HepG2 (cell line): ENCODE data around the gene CADM2. TPM values are rescaled to one million over a fixed set of nuclear protein-coding genes. Genes with fewer than 3 reads are reported as not detected.

ENCODE experiments used
- CHD2 ChIP-seq: IDR thresholded peaks from 2 replicates; pipeline ENCODE4 v1.6.1; 2011; ENCODE audit warnings: low read depth, low read length, improper control_type of control experiment
- FOSL1 ChIP-seq: sonication (generic); formaldehyde crosslinking; IDR thresholded peaks from 2 replicates; pipeline ENCODE4 v1.9.0; 2021; ENCODE audit warnings: missing genetic modification reagents, borderline replicate concordance
- FOXA3 ChIP-seq: IDR thresholded peaks from 2 replicates; pipeline ENCODE4 v1.6.1; 2016; ENCODE audit warnings: missing genetic modification reagents, missing compliant biosample characterization
- FOXM1 ChIP-seq: sonication (generic); formaldehyde crosslinking; IDR thresholded peaks from 2 replicates; pipeline ENCODE4 v1.5.0; 2020; ENCODE audit warnings: missing genetic modification reagents
- KLF12 ChIP-seq: sonication (generic); formaldehyde crosslinking; IDR thresholded peaks from 2 replicates; pipeline ENCODE4 v1.4.0; 2020; ENCODE audit warnings: missing genetic modification reagents, borderline replicate concordance
- PTBP1 ChIP-seq: fragments of 200-400 bp; formaldehyde crosslinking; IDR thresholded peaks from 2 replicates; pipeline ENCODE4 v1.6.1; 2018; ENCODE audit warnings: low read length, low read depth; ENCODE audit not compliant: poor library complexity, severe bottlenecking
- SOX13 ChIP-seq, 3 experiments: fragments of 450-650 bp in 1 of 3; sonication (generic) in 1 of 3; formaldehyde crosslinking in 1 of 3; IDR thresholded peaks in 2 of 3; conservative IDR thresholded peaks in 1 of 3; 2 replicates each; pipeline versions ENCODE4 v1.5.0 to v1.6.1; 2016 to 2020; ENCODE audit warnings: antibody characterized with exemption in 1 of 3, mild to moderate bottlenecking in 1 of 3, missing compliant biosample characterization in 1 of 3, missing genetic modification reagents in 1 of 3, moderate library complexity in 1 of 3
- polyA plus RNA-seq, 8 experiments: library from polyadenylated mRNA; depleted of rRNA in 3 of 8; stranded (reverse) in 7 of 8; unstranded in 1 of 8; fragments of >200 nt; fragmentation: Illumina TruSeq in 4 of 8; extraction: Trizol in 4 of 8; gene quantifications; 2 replicates each; pipeline versions ENCODE4 v1.2.1 to v1.2.3, GENCODE V29; 2011 to 2016; ENCODE audit warnings: low read depth in 4 of 8, missing spikeins in 1 of 8, mixed read lengths in 1 of 8; ENCODE audit not compliant: insufficient read depth in 1 of 8
- total RNA-seq, 5 experiments: library from RNA; depleted of rRNA; stranded (reverse); fragments of >200 nt; fragmentation: Illumina TruSeq; extraction: Trizol; gene quantifications; 2 replicates each; pipeline ENCODE4 v1.2.3, GENCODE V29; 2016; ENCODE audit warnings: low read depth in 1 of 5
- TF ChIP-seq, protein P1 (sequence below): sonication (generic); formaldehyde crosslinking; IDR thresholded peaks from 2 replicates; pipeline ENCODE4 v1.4.0; 2020; ENCODE audit warnings: mild to moderate bottlenecking, missing genetic modification reagents
- TF ChIP-seq, protein P2 (sequence below): sonication (generic); formaldehyde crosslinking; IDR thresholded peaks from 2 replicates; pipeline ENCODE4 v1.4.0; 2020; ENCODE audit warnings: mild to moderate bottlenecking, missing genetic modification reagents
- TF ChIP-seq, protein P3 (sequence below): sonication (generic); formaldehyde crosslinking; IDR thresholded peaks from 2 replicates; pipeline ENCODE4 v1.5.1; 2020; ENCODE audit warnings: missing genetic modification reagents, mild to moderate bottlenecking, borderline replicate concordance
- TF ChIP-seq, protein P4 (sequence below): sonication (generic); formaldehyde crosslinking; IDR thresholded peaks from 2 replicates; pipeline ENCODE4 v1.4.0; 2020; ENCODE audit warnings: missing genetic modification reagents, borderline replicate concordance

The CADM2 gene
- total and polyA plus RNA-seq, 2 of the 13 experiments (the other 11 are each of a cell fraction or from before 2014, with no cell fraction given), result not detected

DNA sequence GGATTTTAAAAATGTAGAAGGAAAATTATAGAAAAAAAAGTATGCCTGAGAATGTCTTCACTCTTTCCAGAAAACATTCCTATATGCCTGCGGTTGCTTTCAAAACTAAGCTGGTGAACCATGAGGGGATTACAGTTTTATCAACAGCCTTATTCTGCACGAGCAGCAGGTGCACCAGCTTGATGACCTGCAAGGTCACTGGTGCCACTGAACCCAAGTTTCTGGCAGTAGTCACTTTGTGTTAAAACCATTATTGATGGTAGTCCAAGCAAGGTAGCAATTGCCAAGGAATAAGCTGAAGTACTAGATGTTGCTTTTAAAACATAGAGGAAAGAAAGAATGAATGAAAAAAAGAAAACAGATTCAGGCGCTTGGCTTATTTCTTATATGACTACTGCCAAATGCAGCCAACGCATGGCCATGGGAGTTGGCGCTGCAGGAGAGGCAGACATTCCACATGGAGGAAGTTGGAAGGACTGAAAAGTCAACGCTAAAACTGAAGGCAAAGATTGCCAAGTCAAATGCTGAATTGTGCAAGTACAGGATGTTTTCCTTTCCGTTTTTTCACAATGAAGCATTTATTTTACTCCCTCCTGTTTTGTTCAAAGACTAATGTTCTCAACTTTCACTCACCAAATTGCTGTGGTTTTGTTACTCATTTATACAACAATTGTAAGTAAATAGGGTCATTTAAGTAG lies 601.4 kb downstream of the CADM2 start (continued):
- TF ChIP-seq, protein P1, sequence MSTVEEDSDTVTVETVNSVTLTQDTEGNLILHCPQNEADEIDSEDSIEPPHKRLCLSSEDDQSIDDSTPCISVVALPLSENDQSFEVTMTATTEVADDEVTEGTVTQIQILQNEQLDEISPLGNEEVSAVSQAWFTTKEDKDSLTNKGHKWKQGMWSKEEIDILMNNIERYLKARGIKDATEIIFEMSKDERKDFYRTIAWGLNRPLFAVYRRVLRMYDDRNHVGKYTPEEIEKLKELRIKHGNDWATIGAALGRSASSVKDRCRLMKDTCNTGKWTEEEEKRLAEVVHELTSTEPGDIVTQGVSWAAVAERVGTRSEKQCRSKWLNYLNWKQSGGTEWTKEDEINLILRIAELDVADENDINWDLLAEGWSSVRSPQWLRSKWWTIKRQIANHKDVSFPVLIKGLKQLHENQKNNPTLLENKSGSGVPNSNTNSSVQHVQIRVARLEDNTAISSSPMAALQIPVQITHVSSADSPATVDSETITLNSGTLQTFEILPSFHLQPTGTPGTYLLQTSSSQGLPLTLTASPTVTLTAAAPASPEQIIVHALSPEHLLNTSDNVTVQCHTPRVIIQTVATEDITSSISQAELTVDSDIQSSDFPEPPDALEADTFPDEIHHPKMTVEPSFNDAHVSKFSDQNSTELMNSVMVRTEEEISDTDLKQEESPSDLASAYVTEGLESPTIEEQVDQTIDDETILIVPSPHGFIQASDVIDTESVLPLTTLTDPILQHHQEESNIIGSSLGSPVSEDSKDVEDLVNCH (CRISPR knock-in tag), result no peak
- TF ChIP-seq, protein P2, sequence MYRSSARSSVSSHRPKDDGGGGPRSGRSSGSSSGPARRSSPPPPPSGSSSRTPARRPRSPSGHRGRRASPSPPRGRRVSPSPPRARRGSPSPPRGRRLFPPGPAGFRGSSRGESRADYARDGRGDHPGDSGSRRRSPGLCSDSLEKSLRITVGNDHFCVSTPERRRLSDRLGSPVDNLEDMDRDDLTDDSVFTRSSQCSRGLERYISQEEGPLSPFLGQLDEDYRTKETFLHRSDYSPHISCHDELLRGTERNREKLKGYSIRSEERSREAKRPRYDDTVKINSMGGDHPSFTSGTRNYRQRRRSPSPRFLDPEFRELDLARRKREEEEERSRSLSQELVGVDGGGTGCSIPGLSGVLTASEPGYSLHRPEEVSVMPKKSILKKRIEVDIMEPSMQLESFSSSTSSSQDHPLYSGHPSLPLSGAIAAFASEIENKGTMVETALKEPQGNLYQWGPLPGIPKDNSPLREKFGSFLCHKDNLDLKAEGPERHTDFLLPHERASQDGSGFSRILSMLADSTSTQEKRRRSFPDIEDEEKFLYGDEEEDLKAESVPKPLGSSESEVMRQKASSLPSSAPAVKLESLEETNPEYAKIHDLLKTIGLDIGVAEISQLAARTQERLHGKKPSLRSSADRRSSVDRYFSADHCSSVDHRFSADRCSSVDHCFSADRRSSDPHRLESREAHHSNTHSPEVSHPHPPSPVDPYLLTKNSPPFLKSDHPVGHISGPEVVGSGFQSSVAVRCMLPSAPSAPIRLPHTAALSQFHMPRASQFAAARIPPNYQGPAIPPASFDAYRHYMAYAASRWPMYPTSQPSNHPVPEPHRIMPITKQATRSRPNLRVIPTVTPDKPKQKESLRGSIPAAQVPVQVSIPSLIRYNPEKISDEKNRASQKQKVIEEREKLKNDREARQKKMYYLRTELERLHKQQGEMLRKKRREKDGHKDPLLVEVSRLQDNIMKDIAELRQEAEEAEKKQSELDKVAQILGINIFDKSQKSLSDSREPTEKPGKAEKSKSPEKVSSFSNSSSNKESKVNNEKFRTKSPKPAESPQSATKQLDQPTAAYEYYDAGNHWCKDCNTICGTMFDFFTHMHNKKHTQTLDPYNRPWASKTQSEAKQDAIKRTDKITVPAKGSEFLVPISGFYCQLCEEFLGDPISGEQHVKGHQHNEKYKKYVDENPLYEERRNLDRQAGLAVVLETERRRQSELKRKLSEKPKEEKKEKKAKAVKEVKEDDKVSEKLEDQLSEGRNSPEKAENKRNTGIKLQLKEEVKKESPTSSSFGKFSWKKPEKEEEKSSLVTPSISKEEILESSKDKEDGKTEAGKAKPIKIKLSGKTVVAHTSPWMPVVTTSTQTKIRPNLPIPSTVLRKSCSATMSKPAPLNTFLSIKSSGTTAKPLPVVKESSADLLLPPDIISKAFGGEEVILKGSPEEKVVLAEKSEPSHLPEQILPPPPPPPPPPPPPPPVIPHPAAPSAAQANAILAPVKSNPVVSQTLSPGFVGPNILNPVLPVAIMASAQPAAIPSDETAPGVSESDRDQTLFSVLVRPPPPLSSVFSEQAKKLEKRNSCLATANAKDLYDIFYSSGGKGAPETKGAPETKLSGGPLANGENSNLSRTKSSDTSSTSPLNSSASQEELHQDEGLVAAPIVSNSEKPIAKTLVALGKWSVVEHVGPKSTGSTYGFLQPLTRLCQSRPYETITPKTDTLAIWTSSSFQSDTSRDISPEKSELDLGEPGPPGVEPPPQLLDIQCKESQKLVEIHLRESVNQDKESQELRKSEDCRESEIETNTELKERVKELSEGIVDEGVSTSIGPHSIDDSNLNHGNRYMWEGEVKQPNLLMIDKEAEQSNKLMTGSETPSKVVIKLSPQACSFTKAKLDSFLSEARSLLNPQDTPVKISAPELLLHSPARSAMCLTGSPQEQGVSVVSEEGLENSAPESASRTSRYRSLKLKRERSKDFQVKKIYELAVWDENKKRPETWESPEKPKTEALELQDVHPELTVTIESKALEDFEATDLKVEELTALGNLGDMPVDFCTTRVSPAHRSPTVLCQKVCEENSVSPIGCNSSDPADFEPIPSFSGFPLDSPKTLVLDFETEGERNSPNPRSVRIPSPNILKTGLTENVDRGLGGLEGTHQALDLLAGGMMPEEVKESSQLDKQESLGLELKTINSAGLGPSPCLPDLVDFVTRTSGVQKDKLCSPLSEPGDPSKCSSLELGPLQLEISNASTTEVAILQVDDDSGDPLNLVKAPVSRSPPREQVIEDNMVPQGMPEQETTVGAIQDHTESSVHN (CRISPR knock-in tag), result no peak
- TF ChIP-seq FOXM1 (no peak), CHD2 (no peak), KLF12 (CRISPR knock-in tag) (no peak), FOXA3 (peak; percentile 61), PTBP1 (no peak), SOX13 (IDR thresholded peaks at IDR 0.05) (no peak), SOX13 (CRISPR knock-in tag; conservative IDR thresholded peaks at IDR 0.05 in 1 of 2, IDR thresholded peaks at IDR 0.05 in 1 of 2) (peak in 1 of 2 experiments; percentile 63; a peak in 1 of 4 replicates), FOSL1 (CRISPR knock-in tag) (no peak)
- TF ChIP-seq, protein P3, sequence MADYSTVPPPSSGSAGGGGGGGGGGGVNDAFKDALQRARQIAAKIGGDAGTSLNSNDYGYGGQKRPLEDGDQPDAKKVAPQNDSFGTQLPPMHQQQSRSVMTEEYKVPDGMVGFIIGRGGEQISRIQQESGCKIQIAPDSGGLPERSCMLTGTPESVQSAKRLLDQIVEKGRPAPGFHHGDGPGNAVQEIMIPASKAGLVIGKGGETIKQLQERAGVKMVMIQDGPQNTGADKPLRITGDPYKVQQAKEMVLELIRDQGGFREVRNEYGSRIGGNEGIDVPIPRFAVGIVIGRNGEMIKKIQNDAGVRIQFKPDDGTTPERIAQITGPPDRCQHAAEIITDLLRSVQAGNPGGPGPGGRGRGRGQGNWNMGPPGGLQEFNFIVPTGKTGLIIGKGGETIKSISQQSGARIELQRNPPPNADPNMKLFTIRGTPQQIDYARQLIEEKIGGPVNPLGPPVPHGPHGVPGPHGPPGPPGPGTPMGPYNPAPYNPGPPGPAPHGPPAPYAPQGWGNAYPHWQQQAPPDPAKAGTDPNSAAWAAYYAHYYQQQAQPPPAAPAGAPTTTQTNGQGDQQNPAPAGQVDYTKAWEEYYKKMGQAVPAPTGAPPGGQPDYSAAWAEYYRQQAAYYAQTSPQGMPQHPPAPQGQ (CRISPR knock-in tag), result no peak
- TF ChIP-seq, protein P4, sequence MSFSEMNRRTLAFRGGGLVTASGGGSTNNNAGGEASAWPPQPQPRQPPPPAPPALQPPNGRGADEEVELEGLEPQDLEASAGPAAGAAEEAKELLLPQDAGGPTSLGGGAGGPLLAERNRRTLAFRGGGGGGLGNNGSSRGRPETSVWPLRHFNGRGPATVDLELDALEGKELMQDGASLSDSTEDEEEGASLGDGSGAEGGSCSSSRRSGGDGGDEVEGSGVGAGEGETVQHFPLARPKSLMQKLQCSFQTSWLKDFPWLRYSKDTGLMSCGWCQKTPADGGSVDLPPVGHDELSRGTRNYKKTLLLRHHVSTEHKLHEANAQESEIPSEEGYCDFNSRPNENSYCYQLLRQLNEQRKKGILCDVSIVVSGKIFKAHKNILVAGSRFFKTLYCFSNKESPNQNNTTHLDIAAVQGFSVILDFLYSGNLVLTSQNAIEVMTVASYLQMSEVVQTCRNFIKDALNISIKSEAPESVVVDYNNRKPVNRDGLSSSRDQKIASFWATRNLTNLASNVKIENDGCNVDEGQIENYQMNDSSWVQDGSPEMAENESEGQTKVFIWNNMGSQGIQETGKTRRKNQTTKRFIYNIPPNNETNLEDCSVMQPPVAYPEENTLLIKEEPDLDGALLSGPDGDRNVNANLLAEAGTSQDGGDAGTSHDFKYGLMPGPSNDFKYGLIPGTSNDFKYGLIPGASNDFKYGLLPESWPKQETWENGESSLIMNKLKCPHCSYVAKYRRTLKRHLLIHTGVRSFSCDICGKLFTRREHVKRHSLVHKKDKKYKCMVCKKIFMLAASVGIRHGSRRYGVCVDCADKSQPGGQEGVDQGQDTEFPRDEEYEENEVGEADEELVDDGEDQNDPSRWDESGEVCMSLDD (CRISPR knock-in tag), result no peak
